ENCODE results near the gene ZNF367. TPM values are rescaled to one million over a fixed set of nuclear protein-coding genes. Genes with fewer than 3 reads are reported as not detected.

The ZNF367 gene
- total and polyA plus RNA-seq, 9 of the 15 experiments (the other 6 are each of a cell fraction or from before 2014, with no cell fraction given), result 2.7 to 14.4 (median 10.0) TPM

- TF ChIP-seq FOXP4 (CRISPR knock-in tag; IDR thresholded peaks at IDR 0.05; ENCODE audit: borderline replicate concordance) (no peak), HMG20A (CRISPR knock-in tag; conservative IDR thresholded peaks at IDR 0.05) (no peak), ZNF212 (CRISPR knock-in tag; IDR thresholded peaks at IDR 0.05) (no peak), ZNF75A (CRISPR knock-in tag; IDR thresholded peaks at IDR 0.05) (no peak), BRCA1 (IDR thresholded peaks at IDR 0.05) (no peak), BRCA1 (CRISPR knock-in tag; IDR thresholded peaks at IDR 0.05) (no peak), FOXJ2 (tag; IDR thresholded peaks at IDR 0.05) (no peak), MTA2 (IDR thresholded peaks at IDR 0.05; ENCODE audit: low read depth) (no peak), GTF2E2 (tag; IDR thresholded peaks at IDR 0.05) (no peak), NCOA2 (IDR thresholded peaks at IDR 0.05; ENCODE audit: partially characterized antibody in 2 of 2) (no peak), ZNF280A (IDR thresholded peaks at IDR 0.05; ENCODE audit: low read depth, partially characterized antibody) (no peak), CEBPB (tag; IDR thresholded peaks at IDR 0.05) (no peak), HDGF (IDR thresholded peaks at IDR 0.05) (no peak), KDM5B (IDR thresholded peaks at IDR 0.05; ENCODE audit: insufficient replicate concordance, low read depth, low read length) (no peak), TGIF2 (CRISPR knock-in tag; IDR thresholded peaks at IDR 0.05) (no peak), CBFA2T3 (IDR thresholded peaks at IDR 0.05) (peak; percentile 7; the same call in 1 of the 2 replicates), CAMTA2 (CRISPR knock-in tag; conservative IDR thresholded peaks at IDR 0.05) (no peak), MEF2D (tag; conservative IDR thresholded peaks at IDR 0.05; ENCODE audit: low read depth) (no peak), DDX20 (tag; IDR thresholded peaks at IDR 0.05; ENCODE audit: low read depth) (no peak), HMBOX1 (IDR thresholded peaks at IDR 0.05) (no peak), ZNF217 (CRISPR knock-in tag; IDR thresholded peaks at IDR 0.05) (no peak), MAFF (IDR thresholded peaks at IDR 0.05; ENCODE audit: low read length) (peak; percentile 99), TCF7L2 (IDR thresholded peaks at IDR 0.05; ENCODE audit: low read depth, low read length) (no peak), POLR2AphosphoS2 (IDR thresholded peaks at IDR 0.05; ENCODE audit: low read length) (no peak), ELF4 (CRISPR knock-in tag; IDR thresholded peaks at IDR 0.05) (no peak)
Measured at GRCh38 chr9:96413302-96414221, 4.6 kb downstream of the ZNF367 start (continued).

Data from K562 (cell line).